ENCODE results near the gene MESP1.

- TF ChIP-seq JUND (IDR thresholded peaks at IDR 0.05; ENCODE audit: low read length) (no peak), CTCF (IDR thresholded peaks at IDR 0.05; ENCODE audit: control extremely low read depth in 1 of 3, insufficient read depth in 1 of 3, low read depth in 1 of 3, low read length in 3 of 3) (no peak), SUZ12 (IDR thresholded peaks at IDR 0.05; ENCODE audit: low read length) (no peak), POLR2A (IDR thresholded peaks at IDR 0.05; ENCODE audit: control extremely low read depth in 1 of 2, low read depth in 2 of 2, low read length in 2 of 2) (no peak), CREB1 (IDR thresholded peaks at IDR 0.05) (no peak), POLR2AphosphoS5 (IDR thresholded peaks at IDR 0.05; ENCODE audit: low read depth, low read length) (no peak), EZH2 (IDR thresholded peaks at IDR 0.05; ENCODE audit: low read depth, low read length, severe bottlenecking) (no peak), SP1 (IDR thresholded peaks at IDR 0.05; ENCODE audit: low read depth, low read length) (no peak), NRF1 (IDR thresholded peaks at IDR 0.05; ENCODE audit: low read depth, low read length) (no peak), ASH2L (IDR thresholded peaks at IDR 0.05; ENCODE audit: low read length) (no peak), SP2 (IDR thresholded peaks at IDR 0.05; ENCODE audit: low read length) (no peak)
Measured at GRCh38 chr15:89781891-89782618, 31.0 kb upstream of the MESP1 start.
